LNCAP (cell line): Measurements from ENCODE around the gene CSMD2.

Experiments used
- TF ChIP-seq, protein P1 (sequence below): fragments of 450-650 bp; IDR thresholded peaks from 2 replicates; pipeline ENCODE4 v1.5.1; 2017; ENCODE audit warnings: mild to moderate bottlenecking

Gene CSMD2

DNA sequence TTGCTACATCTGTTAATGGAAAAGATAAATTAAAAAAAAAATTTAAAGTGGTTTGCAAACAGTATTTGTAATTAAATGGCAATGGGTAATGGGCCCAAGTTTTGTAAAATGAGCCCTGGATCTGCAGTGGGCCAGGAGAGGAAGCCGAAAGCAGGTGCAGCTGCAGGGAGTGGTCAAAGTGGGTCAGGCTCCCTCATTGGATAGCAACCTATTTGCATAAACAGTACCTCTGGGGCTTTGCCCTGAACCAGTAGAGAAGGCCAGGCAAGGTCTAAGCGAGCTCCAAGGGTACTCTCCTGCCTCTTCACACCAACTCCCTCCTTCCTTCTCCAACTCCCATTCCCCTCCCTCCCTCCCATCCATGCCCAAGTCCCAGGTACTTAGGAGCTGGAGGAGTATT lies 162.2 kb downstream of the CSMD2 start:
- TF ChIP-seq, protein P1, sequence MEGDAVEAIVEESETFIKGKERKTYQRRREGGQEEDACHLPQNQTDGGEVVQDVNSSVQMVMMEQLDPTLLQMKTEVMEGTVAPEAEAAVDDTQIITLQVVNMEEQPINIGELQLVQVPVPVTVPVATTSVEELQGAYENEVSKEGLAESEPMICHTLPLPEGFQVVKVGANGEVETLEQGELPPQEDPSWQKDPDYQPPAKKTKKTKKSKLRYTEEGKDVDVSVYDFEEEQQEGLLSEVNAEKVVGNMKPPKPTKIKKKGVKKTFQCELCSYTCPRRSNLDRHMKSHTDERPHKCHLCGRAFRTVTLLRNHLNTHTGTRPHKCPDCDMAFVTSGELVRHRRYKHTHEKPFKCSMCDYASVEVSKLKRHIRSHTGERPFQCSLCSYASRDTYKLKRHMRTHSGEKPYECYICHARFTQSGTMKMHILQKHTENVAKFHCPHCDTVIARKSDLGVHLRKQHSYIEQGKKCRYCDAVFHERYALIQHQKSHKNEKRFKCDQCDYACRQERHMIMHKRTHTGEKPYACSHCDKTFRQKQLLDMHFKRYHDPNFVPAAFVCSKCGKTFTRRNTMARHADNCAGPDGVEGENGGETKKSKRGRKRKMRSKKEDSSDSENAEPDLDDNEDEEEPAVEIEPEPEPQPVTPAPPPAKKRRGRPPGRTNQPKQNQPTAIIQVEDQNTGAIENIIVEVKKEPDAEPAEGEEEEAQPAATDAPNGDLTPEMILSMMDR: no peak

- TF ChIP-seq, protein P1: no peak
Observed at GRCh38 chr1:33997127-33998036, 167.6 kb downstream of the CSMD2 start.

DNA sequence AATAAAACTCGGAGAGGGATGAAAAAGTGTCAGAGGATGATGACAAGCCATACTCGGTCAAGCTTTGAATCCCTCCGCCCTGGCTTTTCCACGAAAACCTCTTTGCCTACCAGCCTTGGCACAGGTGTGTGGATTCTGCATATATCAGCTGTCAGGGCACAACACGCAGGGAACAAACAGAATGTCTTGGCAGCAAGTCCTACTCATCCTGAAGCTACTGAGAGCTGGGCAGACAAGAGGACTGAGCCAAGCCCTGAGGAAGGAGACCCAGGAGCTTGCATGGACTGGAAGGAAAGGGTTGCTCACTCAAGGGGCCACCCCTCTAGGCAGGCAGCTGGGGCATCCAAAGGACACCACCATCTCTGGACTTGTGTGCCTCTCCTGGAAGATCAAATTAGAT lies 168.7 kb downstream of the CSMD2 start:
- TF ChIP-seq, protein P1: no peak

GRCh38 chr1:33993301-33993700 lies 171.7 kb downstream of the CSMD2 start:
- TF ChIP-seq, protein P1: no peak

- TF ChIP-seq, protein P1: no peak
Observed at GRCh38 chr1:33990281-33990680, 174.7 kb downstream of the CSMD2 start.

DNA sequence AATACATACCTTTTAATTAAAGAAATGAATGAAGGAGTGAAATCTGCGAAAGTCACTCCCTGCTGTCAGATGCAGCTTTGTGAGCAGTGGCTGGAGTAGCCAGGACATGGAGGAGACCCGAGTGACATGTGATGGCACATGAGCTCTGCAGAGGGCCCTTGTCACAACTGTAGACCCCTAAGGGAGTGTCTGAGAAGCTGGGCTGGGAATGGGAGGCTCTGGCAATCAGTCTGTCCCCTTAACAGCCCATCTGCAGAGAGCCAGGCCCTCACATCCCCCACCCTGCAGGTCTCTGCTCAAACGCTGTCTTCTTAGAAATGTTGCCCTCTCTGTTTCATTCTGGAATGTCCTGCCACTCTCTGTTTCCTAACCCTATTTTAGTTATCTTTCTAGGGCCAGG lies 176.9 kb downstream of the CSMD2 start:
- TF ChIP-seq, protein P1: no peak

- TF ChIP-seq, protein P1: no peak
Observed at GRCh38 chr1:33986390-33987095, 178.5 kb downstream of the CSMD2 start.
